Measurements from ENCODE around the gene SFXN3.

Gene SFXN3

DNA sequence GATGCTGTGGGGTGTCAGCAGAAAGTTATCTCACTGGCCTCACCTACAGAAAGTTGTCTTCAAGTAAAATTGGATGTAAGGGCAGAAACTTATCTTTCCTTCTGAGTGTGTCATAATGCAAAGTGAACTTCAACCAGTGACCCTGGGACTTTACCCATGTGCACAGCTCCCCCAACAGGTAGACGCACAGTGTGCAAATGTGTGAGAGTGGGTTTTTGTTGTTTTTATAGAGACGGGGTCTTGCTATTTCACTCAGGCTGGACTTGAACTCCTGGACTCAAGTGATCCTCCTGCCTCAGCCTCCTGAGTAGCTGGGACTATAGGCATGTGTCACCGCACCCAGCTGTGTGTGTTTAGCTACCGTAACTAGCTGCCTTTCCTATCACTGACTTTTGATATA lies 24.4 kb downstream of the SFXN3 start:
- in situ Hi-C loops (cut with MboI; ENCODE audit: low sequenced_read_pairs, unreplicated experiment), result no loop called here
- TF ChIP-seq, protein P1, sequence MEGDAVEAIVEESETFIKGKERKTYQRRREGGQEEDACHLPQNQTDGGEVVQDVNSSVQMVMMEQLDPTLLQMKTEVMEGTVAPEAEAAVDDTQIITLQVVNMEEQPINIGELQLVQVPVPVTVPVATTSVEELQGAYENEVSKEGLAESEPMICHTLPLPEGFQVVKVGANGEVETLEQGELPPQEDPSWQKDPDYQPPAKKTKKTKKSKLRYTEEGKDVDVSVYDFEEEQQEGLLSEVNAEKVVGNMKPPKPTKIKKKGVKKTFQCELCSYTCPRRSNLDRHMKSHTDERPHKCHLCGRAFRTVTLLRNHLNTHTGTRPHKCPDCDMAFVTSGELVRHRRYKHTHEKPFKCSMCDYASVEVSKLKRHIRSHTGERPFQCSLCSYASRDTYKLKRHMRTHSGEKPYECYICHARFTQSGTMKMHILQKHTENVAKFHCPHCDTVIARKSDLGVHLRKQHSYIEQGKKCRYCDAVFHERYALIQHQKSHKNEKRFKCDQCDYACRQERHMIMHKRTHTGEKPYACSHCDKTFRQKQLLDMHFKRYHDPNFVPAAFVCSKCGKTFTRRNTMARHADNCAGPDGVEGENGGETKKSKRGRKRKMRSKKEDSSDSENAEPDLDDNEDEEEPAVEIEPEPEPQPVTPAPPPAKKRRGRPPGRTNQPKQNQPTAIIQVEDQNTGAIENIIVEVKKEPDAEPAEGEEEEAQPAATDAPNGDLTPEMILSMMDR (IDR thresholded peaks at IDR 0.05; ENCODE audit: borderline replicate concordance, control extremely low read depth, extremely low read depth, insufficient read depth, missing control alignments), result no peak
- no peak for DNase-seq (ENCODE audit: low spot score)

DNA sequence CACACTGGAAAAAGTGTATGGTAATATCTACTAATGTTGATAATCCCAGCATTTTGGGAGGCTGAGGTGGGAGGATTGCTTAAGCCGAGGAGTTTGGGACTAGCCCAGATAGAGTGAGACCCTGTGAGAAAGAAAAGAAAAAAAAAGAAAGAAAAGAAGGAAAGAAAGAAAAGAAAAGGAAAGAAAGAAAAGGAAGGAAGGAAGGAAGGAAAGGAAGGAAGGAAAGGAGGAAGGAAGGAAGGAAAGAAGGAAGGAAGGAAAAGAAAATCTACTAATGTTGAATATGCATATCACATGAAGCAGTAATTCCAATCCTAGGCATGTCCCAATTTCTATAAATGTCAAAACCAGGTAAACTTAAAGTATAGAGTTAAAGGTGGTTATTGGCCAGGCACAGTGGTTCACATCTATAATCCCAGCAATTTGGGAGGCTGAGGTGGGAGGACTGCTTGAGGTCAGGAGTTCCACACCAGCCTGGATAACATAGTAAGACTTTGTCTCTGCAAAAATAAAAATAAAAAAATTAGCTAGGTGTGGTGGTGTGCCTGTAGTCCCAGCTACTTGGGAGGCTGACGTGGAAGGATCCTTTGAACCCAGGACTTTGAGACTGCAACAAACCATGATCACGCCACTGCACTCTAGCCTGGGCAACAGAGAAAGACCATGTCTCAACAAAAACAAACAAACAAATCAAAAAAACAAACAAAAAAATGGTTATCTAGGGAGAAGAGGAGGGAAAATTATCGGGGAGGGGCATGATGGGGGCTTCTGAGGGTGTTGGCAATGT lies 25.5 kb downstream of the SFXN3 start:
- in situ Hi-C loops (cut with MboI; ENCODE audit: low sequenced_read_pairs, unreplicated experiment), result no loop called here
- TF ChIP-seq, protein P1 (IDR thresholded peaks at IDR 0.05; ENCODE audit: borderline replicate concordance, control extremely low read depth, extremely low read depth, insufficient read depth, missing control alignments), result no peak
- DNase-seq (ENCODE audit: low spot score), result no peak

- TF ChIP-seq, protein P1 (IDR thresholded peaks at IDR 0.05; ENCODE audit: borderline replicate concordance, control extremely low read depth, extremely low read depth, insufficient read depth, missing control alignments), result peak; percentile 82
- DNase-seq (ENCODE audit: low spot score), result peak; percentile 86
- in situ Hi-C loops (cut with MboI; ENCODE audit: low sequenced_read_pairs, unreplicated experiment), result no loop called here
Measured at GRCh38 chr10:101060036-101060950, 29.3 kb downstream of the SFXN3 start.

DNA sequence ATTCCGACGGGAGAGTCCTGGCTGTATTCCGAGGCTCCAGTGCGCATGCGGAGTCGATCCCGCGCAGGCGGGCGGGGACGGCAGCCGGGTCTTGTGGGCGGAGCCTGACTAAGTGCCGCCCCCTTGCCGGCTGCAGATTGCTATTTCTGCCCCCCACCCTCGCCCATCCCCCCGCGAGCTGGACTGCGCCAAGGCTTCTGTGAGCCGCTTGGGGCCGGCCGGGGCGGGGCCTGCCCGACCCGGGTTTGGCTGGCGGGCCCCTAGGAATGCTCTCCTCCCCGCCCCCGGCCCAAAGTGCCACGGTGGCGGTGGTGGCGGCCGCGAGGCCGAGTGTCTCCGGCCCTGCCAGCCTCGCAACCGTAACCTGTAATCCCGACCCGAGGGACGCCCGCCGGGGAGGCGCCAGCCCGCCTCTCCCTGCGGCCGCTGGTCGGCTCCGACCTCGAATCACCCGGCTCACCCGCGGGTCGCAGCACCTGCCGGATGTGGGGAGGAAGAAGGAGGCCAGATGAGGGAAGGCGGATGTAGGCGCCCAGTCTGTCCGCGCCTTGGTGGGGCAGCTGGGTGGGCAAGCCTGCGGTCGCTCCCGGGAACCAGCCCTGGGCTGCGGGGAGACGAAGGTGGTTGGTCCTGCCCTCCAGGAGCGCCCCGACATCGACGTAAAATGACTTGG lies 30.1 kb downstream of the SFXN3 start:
- in situ Hi-C loops (cut with MboI; ENCODE audit: low sequenced_read_pairs, unreplicated experiment), result no loop called here
- DNase-seq (ENCODE audit: low spot score), result peak; percentile 98
- TF ChIP-seq, protein P1 (IDR thresholded peaks at IDR 0.05; ENCODE audit: borderline replicate concordance, control extremely low read depth, extremely low read depth, insufficient read depth, missing control alignments), result no peak

DNA sequence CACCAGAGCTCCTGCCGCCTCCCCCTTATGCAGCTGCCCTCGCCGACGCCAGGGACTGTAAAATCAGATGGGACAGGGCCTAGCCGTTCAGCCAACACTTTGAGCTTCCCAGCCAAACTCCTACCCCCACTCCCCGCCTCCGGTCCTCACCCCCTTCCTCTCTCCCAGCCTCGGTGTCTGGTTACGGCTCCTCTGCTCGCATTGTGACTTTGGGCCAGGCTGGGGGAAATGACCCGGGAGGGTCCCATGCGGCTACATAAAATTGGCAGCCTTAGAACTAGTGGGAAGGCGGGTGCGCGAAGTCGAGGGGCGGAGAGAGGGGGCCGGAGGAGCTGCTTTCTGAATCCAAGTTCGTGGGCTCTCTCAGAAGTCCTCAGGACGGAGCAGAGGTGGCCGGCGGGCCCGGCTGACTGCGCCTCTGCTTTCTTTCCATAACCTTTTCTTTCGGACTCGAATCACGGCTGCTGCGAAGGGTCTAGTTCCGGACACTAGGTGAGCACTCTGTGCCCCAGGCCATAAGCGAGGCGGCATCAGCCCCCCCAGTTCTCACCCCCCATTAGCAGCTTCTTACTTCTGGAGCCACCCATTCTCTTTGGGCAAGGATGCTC lies 30.7 kb downstream of the SFXN3 start, which contains the start of gene KAZALD1:
KAZALD1 (plus strand) TSS at position 366 of the 608 bp plus-strand sequence. CDS start 604 bp downstream, outside the sequence.
- no peak for DNase-seq (ENCODE audit: low spot score)
- in situ Hi-C loops (cut with MboI; ENCODE audit: low sequenced_read_pairs, unreplicated experiment), result no loop called here

More for the DNA sequence above, 30.7 kb downstream of the SFXN3 start, which contains the start of gene KAZALD1:
- TF ChIP-seq, protein P1 (IDR thresholded peaks at IDR 0.05; ENCODE audit: borderline replicate concordance, control extremely low read depth, extremely low read depth, insufficient read depth, missing control alignments), result no peak

All from GM13976 (cell line).